GM21390 (cell line): Measurements from ENCODE around the gene SPOCK1.
"Not testable (repeated sequence)": the region's sequence is repeated elsewhere in the genome, so short reads cannot be mapped to it uniquely, and the experiment has no call there.

Experiments used
- ATAC-seq: cut with Tn5 transposase; IDR thresholded peaks from one replicate; pipeline ENCODE4 v1.9.1; 2021; ENCODE audit not compliant: unreplicated experiment

Gene SPOCK1

GRCh38 chr5:136998854-136999357 lies 500.2 kb downstream of the SPOCK1 start:
- ATAC-seq, result no peak

GRCh38 chr5:136994154-136994553 lies 505.0 kb downstream of the SPOCK1 start:
- no peak for ATAC-seq

- ATAC-seq, result no peak
Observed at GRCh38 chr5:136992796-136993489, 506.2 kb downstream of the SPOCK1 start.

- ATAC-seq, result no peak
Observed at GRCh38 chr5:136985785-136986475, 513.2 kb downstream of the SPOCK1 start.

GRCh38 chr5:136984772-136985446 lies 514.2 kb downstream of the SPOCK1 start:
- no peak for ATAC-seq

- no peak for ATAC-seq
Observed at GRCh38 chr5:136981936-136982335, 517.2 kb downstream of the SPOCK1 start.

GRCh38 chr5:136979131-136979530 lies 520.0 kb downstream of the SPOCK1 start:
- ATAC-seq, result no peak

- no peak for ATAC-seq
Observed at GRCh38 chr5:136963504-136963903, 535.6 kb downstream of the SPOCK1 start.

- ATAC-seq, result no peak
Observed at GRCh38 chr5:136957428-136957827, 541.7 kb downstream of the SPOCK1 start.

- not testable (repeated sequence) for ATAC-seq
Observed at GRCh38 chr5:136954142-136954541, 545.0 kb downstream of the SPOCK1 start.

GRCh38 chr5:136953346-136954069 lies 545.6 kb downstream of the SPOCK1 start:
- ATAC-seq, result not testable (repeated sequence)

GRCh38 chr5:136927571-136927970 lies 571.6 kb downstream of the SPOCK1 start:
- no peak for ATAC-seq

GRCh38 chr5:136926073-136926472 lies 573.1 kb downstream of the SPOCK1 start:
- ATAC-seq, result no peak
